ENCODE results near the gene CAMTA1.

CAMTA1 gene

GRCh38 chr1:7511381-7511780, 726.1 kb downstream of the CAMTA1 start:
- DNase-seq (ENCODE audit: low read depth in 3 of 3), result no peak

GRCh38 chr1:7513081-7513480, 727.8 kb downstream of the CAMTA1 start:
- no peak for DNase-seq (ENCODE audit: low read depth in 3 of 3)

GRCh38 chr1:7515175-7515574, 729.9 kb downstream of the CAMTA1 start:
- DNase-seq (ENCODE audit: low read depth in 3 of 3), result no peak

- no peak for DNase-seq (ENCODE audit: low read depth in 3 of 3)
Measured at GRCh38 chr1:7515904-7516303, 730.6 kb downstream of the CAMTA1 start.

- DNase-seq (ENCODE audit: low read depth in 3 of 3), result no peak
Measured at GRCh38 chr1:7516341-7516740, 731.1 kb downstream of the CAMTA1 start.

- no peak for DNase-seq (ENCODE audit: low read depth in 3 of 3)
Measured at GRCh38 chr1:7516929-7517328, 731.7 kb downstream of the CAMTA1 start.

GRCh38 chr1:7517611-7518330, 732.5 kb downstream of the CAMTA1 start:
- DNase-seq (ENCODE audit: low read depth in 3 of 3), result no peak

GRCh38 chr1:7518411-7518810, 733.2 kb downstream of the CAMTA1 start:
- no peak for DNase-seq (ENCODE audit: low read depth in 3 of 3)

GRCh38 chr1:7519181-7519860, 734.1 kb downstream of the CAMTA1 start:
- DNase-seq (ENCODE audit: low read depth in 3 of 3), result no peak

- DNase-seq (ENCODE audit: low read depth in 3 of 3), result no peak
Measured at GRCh38 chr1:7519861-7520395, 734.7 kb downstream of the CAMTA1 start.

- no peak for DNase-seq (ENCODE audit: low read depth in 3 of 3)
Measured at GRCh38 chr1:7520496-7520895, 735.2 kb downstream of the CAMTA1 start.

- no peak for DNase-seq (ENCODE audit: low read depth in 3 of 3)
Measured at GRCh38 chr1:7524341-7525337, 739.4 kb downstream of the CAMTA1 start.

- no peak for DNase-seq (ENCODE audit: low read depth in 3 of 3)
Measured at GRCh38 chr1:7525338-7526063, 740.2 kb downstream of the CAMTA1 start.

GRCh38 chr1:7526196-7526866, 741.1 kb downstream of the CAMTA1 start:
- DNase-seq (ENCODE audit: low read depth in 3 of 3), result no peak

- no peak for DNase-seq (ENCODE audit: low read depth in 3 of 3)
Measured at GRCh38 chr1:7526867-7527732, 741.8 kb downstream of the CAMTA1 start.

GRCh38 chr1:7527733-7528045, 742.4 kb downstream of the CAMTA1 start:
- no peak for DNase-seq (ENCODE audit: low read depth in 3 of 3)

GRCh38 chr1:7528386-7529198, 743.3 kb downstream of the CAMTA1 start:
- no peak for DNase-seq (ENCODE audit: low read depth in 3 of 3)

- DNase-seq (ENCODE audit: low read depth in 3 of 3), result no peak
Measured at GRCh38 chr1:7529917-7530316, 744.7 kb downstream of the CAMTA1 start.

All from stimulated activated CD4-positive, alpha-beta T cell treated with anti-CD3 and anti-CD28 coated beads, TNF-alpha, amount 100 ng/mL, for 4 hours (primary cell).